Upper lobe of left lung (tissue), 6 donors: ENCODE data around the gene GAL. TPM values are rescaled to one million over a fixed set of nuclear protein-coding genes. Genes with fewer than 3 reads are reported as not detected.

Experiments
- ATAC-seq, 2 donors: fragments of 200-7000 bp; cut with Tn5 transposase; one replicate each; pipeline ENCODE4 v1.9.1; 2022; ENCODE audit warnings: mild to moderate bottlenecking in 2 of 2, moderate library complexity in 2 of 2; ENCODE audit not compliant: low FRiP score in 2 of 2
- DNase-seq, 2 donors: peaks; one replicate each; pipeline ENCODE4 v3.0.0-alpha.2; 2019 to 2020
- H3K27ac ChIP-seq, 4 donors: fragments of 200-600 bp; sonication (generic); one replicate each; pipeline ENCODE4 v1.5.1; 2016 to 2019
- H3K27me3 ChIP-seq, 4 donors: fragments of 200-600 bp; sonication (generic); one replicate each; pipeline ENCODE4 v1.5.1; 2017 to 2019
- H3K36me3 ChIP-seq, 4 donors: fragments of 200-600 bp; sonication (generic); one replicate each; pipeline ENCODE4 v1.5.1; 2016 to 2019
- H3K4me1 ChIP-seq, 4 donors: fragments of 200-600 bp; sonication (generic); one replicate each; pipeline ENCODE4 v1.5.1; 2018 to 2019
- H3K4me3 ChIP-seq, 4 donors: fragments of 200-600 bp; sonication (generic); one replicate each; pipeline ENCODE4 v1.5.1; 2017 to 2019; ENCODE audit warnings: mild to moderate bottlenecking in 2 of 4, moderate library complexity in 1 of 4
- H3K9me3 ChIP-seq, 4 donors: fragments of 200-600 bp; sonication (generic); one replicate each; pipeline ENCODE4 v1.5.1; 2018 to 2019
- EP300 ChIP-seq, 4 donors: sonication (generic); formaldehyde crosslinking; IDR thresholded peaks; one replicate each; pipeline ENCODE4 v1.5.1; 2017; ENCODE audit warnings: antibody characterized with exemption in 4 of 4, control low read depth in 2 of 4
- POLR2A ChIP-seq, 4 donors: fragments of 450-650 bp; IDR thresholded peaks; one replicate each; pipeline ENCODE4 v1.5.1; 2016 to 2017; ENCODE audit warnings: antibody characterized with exemption in 4 of 4, mild to moderate bottlenecking in 2 of 4
- POLR2AphosphoS5 ChIP-seq, 2 donors: sonication (generic); formaldehyde crosslinking; IDR thresholded peaks; one replicate each; pipeline ENCODE4 v1.5.1; 2017; ENCODE audit warnings: antibody characterized with exemption in 2 of 2
- WGBS, 2 donors: methylation state at CpG; one replicate each; pipeline ENCODE4 v1.1.5; 2017 to 2018; 5-methylcytosine and 5-hydroxymethylcytosine counted together
- total RNA-seq, 6 donors: library from RNA; depleted of rRNA in 4 of 6; stranded (reverse); fragments of >200 nt in 4 of 6; gene quantifications; one replicate each; pipeline versions ENCODE4 v1.1.0 to v1.2.1, GENCODE V29; 2016 to 2021
- TF ChIP-seq, protein P1 (sequence below), 6 experiments: fragments of 450-650 bp in 4 of 6; fragments of 200-600 bp in 2 of 6; sonication (generic) in 2 of 6; IDR thresholded peaks; one replicate each; pipeline ENCODE4 v1.5.1; 2016 to 2019; ENCODE audit warnings: antibody characterized with exemption in 6 of 6
- donor health status: DM: no; HTN: no; CAD: no; lungs with moderate emphysema.
- donor health status: DM: no; HTN: yes; CAD: no; lungs with severe emphysema.

GAL gene
- total RNA-seq, 6 donors from 2014 or later = 0.54 TPM; not detected in 4

DNA sequence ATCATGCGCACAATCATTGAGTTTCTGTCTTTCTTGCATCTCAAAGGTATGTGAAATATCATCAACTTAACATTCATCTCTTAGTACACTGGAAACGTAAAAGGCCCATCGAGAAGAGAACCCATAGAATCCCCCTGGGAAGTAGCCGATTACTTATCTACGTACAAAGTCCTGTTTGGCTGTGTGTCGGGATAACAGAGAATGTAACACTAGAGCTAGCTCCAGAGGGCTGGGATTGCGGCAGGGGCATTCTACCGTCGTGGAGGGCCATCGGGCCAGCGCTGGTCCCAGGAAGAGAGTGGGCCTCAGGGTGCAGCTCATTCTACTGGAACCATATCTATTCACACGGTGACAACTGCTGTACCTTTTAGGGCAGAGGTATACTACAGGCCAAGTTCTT is 4.5 kb downstream of the GAL start:
- DNase-seq (no peak), ATAC-seq (no peak)
- 85 to 86% methylated on average over 12 of the region's 12 CpGs for WGBS, 2 donors
- no peaks in the 10 kb centered on the region for H3K36me3 ChIP-seq
- TF ChIP-seq EP300 (IDR thresholded peaks at IDR 0.05) (no peak), POLR2A (IDR thresholded peaks at IDR 0.05) (no peak), POLR2AphosphoS5 (IDR thresholded peaks at IDR 0.05) (no peak)
- TF ChIP-seq, protein P1, sequence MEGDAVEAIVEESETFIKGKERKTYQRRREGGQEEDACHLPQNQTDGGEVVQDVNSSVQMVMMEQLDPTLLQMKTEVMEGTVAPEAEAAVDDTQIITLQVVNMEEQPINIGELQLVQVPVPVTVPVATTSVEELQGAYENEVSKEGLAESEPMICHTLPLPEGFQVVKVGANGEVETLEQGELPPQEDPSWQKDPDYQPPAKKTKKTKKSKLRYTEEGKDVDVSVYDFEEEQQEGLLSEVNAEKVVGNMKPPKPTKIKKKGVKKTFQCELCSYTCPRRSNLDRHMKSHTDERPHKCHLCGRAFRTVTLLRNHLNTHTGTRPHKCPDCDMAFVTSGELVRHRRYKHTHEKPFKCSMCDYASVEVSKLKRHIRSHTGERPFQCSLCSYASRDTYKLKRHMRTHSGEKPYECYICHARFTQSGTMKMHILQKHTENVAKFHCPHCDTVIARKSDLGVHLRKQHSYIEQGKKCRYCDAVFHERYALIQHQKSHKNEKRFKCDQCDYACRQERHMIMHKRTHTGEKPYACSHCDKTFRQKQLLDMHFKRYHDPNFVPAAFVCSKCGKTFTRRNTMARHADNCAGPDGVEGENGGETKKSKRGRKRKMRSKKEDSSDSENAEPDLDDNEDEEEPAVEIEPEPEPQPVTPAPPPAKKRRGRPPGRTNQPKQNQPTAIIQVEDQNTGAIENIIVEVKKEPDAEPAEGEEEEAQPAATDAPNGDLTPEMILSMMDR (IDR thresholded peaks at IDR 0.05) = no peak
- no peaks in the 10 kb centered on the region for H3K9me3 ChIP-seq
- H3K27ac ChIP-seq = no peak overlapping the region
- H3K27me3 ChIP-seq = peaks cover 0 to 22% (median 17%) of the 10 kb centered on the region in 4 donors
- H3K4me3 ChIP-seq = no peak overlapping the region
- peaks cover 10 to 15% (median 13%) of the 10 kb centered on the region in 4 donors for H3K4me1 ChIP-seq

DNA sequence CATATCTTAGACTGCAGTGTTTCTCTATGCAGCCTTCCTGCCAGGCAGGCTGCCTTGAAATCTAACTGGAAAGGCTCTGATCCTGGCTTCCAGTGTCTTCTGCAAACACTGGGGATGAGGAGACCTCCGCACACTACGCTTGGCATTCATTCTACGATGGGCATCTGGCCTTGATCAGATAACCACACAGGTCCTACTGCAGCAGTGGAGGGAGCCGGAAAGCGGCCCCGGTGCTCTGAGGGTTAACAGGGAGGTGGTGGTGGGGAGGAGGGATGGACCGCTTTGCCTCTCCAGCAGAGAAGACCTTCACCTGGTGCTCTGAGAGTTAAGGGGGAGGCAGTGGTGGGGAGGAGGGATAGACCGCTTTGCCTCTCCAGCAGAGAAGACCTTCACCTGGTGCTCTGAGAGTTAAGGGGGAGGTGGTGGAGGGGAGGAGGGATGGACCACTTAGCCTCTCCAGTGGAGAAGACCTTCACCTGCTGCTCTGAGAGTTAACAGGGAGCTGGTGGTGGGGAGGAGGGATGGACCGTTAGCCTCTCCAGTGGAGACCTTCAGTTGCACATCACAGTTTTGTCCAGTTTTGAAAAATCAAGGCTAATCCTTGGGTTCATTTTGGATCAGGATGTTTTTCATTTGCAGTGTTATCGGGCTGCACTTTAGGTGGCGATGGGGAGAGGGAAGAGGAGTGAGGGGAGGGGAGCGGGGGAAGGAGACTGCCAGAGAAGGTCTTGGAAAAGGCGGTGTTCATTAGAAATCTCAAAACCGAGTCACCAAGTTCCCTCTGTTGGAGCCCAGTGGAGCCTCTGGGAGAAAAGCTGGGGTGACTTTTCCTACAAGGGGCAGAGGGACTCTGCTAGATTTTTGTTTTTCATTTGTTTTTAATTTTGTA is 5.6 kb downstream of the GAL start:
- Histone ChIP-seq H3K9me3 (no peaks in the 10 kb centered on the region), H3K27ac (no peak overlapping the region), H3K27me3 (peaks cover 0 to 11% (median 6%) of the 10 kb centered on the region in 4 donors), H3K4me1 (peaks cover 0 to 4% (median 2%) of the 10 kb centered on the region in 4 donors), H3K4me3 (no peak overlapping the region), H3K36me3 (no peaks in the 10 kb centered on the region)
- no peak for ATAC-seq
- 55 to 61% methylated on average over 14 of the region's 14 CpGs for WGBS, 2 donors
- DNase-seq = no peak
- TF ChIP-seq POLR2A (IDR thresholded peaks at IDR 0.05) = no peak

DNA sequence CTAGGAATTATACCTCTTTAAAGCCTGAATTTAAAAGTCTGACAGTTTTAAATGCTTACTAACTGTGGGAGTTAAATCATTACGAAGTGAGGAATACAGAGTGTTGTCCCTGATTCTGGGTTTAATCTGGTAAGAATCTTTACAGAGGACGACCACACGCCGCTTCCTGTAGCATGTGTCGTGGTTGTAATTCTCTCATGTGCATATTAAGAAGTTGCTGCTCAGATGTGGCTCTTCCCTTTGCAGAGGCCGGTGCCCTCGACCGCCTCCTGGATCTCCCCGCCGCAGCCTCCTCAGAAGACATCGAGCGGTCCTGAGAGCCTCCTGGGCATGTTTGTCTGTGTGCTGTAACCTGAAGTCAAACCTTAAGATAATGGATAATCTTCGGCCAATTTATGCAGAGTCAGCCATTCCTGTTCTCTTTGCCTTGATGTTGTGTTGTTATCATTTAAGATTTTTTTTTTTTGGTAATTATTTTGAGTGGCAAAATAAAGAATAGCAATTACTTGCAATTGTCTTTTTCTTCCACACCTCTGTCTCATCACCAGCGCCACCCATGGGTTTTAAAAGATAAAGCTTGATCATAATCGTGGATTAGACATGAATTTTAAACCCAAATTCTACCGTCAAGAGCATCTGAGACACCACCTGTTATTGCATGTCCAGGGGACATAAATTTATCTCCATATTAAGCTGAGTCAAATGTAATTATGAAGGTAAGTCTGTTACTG is 6.5 kb downstream of the GAL start:
- TF ChIP-seq, protein P1 (IDR thresholded peaks at IDR 0.05) = no peak
- TF ChIP-seq EP300 (IDR thresholded peaks at IDR 0.05) (no peak), POLR2AphosphoS5 (IDR thresholded peaks at IDR 0.05) (no peak), POLR2A (IDR thresholded peaks at IDR 0.05) (no peak)
- H3K27me3 ChIP-seq = peaks cover 0 to 3% (median 1%) of the 10 kb centered on the region in 4 donors
- DNase-seq (no peak), ATAC-seq (no peak)
- H3K27ac ChIP-seq = no peak overlapping the region
- no peaks in the 10 kb centered on the region for H3K36me3 ChIP-seq
- H3K4me3 ChIP-seq = no peak overlapping the region
- no peaks in the 10 kb centered on the region for H3K9me3 ChIP-seq
- 68% methylated on average over 16 of the region's 16 CpGs for WGBS, 2 donors
- H3K4me1 ChIP-seq = no peaks in the 10 kb centered on the region

DNA sequence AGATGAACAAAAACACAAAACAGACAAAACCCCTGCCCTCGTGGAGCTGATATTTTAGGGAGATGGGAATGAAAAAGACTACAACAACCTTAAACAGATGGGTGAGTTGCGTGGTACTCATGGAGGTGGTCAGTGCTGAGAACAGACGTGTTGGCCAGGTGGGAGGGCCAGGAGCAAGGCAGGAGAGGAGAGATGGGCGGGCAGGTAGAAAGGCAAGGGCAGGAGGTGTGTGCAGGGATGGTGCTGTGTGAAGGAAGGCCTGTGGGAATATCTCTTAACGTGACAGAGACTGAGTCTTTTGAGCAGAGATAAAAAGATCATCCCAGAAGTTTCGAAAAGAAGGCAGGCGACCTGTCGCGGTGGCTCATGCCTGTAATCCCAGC is 7.0 kb downstream of the GAL start:
- no peaks in the 10 kb centered on the region for H3K27me3 ChIP-seq
- H3K4me1 ChIP-seq = no peaks in the 10 kb centered on the region
- 81 to 84% methylated on average over 9 of the region's 9 CpGs for WGBS, 2 donors
- H3K27ac ChIP-seq = no peak overlapping the region
- no peak for ATAC-seq
- DNase-seq = no peak
- H3K9me3 ChIP-seq = no peaks in the 10 kb centered on the region
- no peaks in the 10 kb centered on the region for H3K36me3 ChIP-seq
- no peak overlapping the region for H3K4me3 ChIP-seq
- TF ChIP-seq, protein P1 (IDR thresholded peaks at IDR 0.05) = no peak
- TF ChIP-seq EP300 (IDR thresholded peaks at IDR 0.05) (no peak), POLR2AphosphoS5 (IDR thresholded peaks at IDR 0.05) (no peak)

DNA sequence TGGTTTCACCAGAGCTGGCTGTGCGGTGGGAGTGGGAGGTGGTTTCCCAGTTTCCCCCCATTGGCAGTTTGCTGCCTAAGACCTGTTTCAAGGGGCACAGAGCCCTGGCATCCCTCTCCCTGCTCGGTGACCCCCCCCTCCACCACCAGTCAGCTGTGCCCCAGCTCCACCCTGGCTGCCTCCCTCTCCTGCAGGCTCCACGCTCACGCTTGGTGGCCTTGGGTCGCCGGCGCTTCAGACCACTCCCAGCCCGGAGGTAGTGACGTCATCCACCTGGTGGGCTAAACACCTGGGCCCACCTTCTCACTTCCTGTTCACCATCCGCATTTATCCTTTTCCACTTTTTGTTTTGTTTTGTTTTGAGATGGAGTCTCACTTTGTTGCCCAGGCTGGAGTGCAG is 7.8 kb downstream of the GAL start:
- 87 to 88% methylated on average over 10 of the region's 10 CpGs for WGBS, 2 donors

More for the DNA sequence above, 7.8 kb downstream of the GAL start:
- H3K4me1 ChIP-seq = no peaks in the 10 kb centered on the region
- no peak for TF ChIP-seq POLR2A (IDR thresholded peaks at IDR 0.05)
- TF ChIP-seq, protein P1 (IDR thresholded peaks at IDR 0.05) = no peak
- no peak for TF ChIP-seq EP300 (IDR thresholded peaks at IDR 0.05)
- no peak for TF ChIP-seq POLR2AphosphoS5 (IDR thresholded peaks at IDR 0.05)
- DNase-seq (no peak), ATAC-seq (no peak)
- H3K9me3 ChIP-seq = no peaks in the 10 kb centered on the region
- no peak overlapping the region for H3K4me3 ChIP-seq
- no peaks in the 10 kb centered on the region for H3K36me3 ChIP-seq
- H3K27ac ChIP-seq = no peak overlapping the region
- no peaks in the 10 kb centered on the region for H3K27me3 ChIP-seq
